HG02610 (cell line): Measurements from ENCODE around the gene SRRM3.
"Not testable (repeated sequence)": the region's sequence is repeated elsewhere in the genome, so short reads cannot be mapped to it uniquely, and the experiment has no call there.

Source experiments
- ATAC-seq: cut with Tn5 transposase; IDR thresholded peaks from one replicate; pipeline ENCODE4 v1.9.1; 2021; ENCODE audit warnings: mild to moderate bottlenecking, moderate library complexity; ENCODE audit not compliant: unreplicated experiment

Gene SRRM3

DNA sequence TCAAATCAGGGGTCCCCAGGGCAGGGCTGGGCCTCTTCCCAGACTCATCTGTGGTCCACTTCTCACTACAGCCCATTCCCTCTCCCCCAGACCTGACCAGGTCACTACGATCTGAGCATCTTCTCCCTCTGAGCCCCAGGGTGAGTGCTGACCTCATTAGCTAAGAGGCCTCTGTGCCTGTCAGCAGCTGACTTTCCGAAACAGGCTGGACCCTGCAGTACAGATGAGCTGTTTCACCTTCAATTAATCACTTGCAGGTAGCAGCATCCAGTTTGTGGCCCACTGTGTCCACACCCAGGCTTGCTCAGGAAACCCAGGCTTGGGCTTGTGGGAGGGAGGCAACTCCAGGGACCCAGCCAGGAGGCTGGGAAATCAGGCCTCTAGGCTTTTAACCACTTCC lies 24.3 kb downstream of the SRRM3 start:
- no peak for ATAC-seq

DNA sequence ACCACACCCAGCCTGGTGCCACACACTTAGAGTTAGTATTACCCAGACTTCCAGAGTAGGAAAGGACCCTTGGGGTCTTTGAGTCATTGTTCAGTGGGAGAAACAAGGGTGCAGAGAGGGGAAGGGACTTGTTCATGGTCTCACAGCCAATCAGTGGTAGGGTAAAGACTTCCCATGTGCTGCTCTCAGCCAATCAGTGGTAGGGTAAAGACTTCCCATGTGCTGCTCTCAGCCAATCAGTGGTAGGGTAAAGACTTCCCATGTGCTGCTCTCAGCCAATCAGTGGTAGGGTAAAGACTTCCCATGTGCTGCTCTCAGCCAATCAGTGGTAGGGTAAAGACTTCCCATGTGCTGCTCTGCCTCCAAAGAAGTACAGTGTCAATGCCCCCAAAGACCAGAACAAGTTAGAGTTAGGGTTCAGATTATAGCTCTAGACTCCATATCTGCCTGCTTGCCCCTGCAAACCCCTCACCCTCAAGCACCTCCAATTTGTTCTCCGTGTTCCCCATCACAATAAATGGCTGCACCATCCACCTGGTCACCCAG lies 25.3 kb downstream of the SRRM3 start:
- ATAC-seq = not testable (repeated sequence)

- no peak for ATAC-seq
These were observed 28.5 kb downstream of the SRRM3 start for GRCh38 chr7:76230214-76230613.

DNA sequence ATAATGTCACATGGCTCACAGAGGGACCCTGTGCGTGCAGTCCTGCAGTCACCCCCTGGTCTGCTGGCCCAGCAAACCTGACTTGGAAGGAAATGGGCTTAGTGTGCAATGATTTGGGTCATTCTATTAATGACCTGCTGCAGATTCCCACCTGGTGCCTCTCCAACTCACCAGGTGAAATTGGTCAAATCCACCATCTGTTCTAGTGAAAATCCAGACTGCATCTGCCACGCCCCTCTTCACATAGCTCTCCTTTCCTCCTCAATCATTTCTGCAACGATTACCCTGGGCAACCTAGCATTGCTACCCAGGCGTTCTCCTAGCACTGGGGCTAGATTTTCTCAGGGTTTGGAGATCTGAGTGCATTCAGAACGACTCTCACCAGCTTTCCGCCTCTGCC lies 29.4 kb downstream of the SRRM3 start:
- no peak for ATAC-seq

- ATAC-seq = no peak
These were observed 29.9 kb downstream of the SRRM3 start for GRCh38 chr7:76231583-76231982.

GRCh38 chr7:76232698-76233097 lies 31.0 kb downstream of the SRRM3 start:
- no peak for ATAC-seq

DNA sequence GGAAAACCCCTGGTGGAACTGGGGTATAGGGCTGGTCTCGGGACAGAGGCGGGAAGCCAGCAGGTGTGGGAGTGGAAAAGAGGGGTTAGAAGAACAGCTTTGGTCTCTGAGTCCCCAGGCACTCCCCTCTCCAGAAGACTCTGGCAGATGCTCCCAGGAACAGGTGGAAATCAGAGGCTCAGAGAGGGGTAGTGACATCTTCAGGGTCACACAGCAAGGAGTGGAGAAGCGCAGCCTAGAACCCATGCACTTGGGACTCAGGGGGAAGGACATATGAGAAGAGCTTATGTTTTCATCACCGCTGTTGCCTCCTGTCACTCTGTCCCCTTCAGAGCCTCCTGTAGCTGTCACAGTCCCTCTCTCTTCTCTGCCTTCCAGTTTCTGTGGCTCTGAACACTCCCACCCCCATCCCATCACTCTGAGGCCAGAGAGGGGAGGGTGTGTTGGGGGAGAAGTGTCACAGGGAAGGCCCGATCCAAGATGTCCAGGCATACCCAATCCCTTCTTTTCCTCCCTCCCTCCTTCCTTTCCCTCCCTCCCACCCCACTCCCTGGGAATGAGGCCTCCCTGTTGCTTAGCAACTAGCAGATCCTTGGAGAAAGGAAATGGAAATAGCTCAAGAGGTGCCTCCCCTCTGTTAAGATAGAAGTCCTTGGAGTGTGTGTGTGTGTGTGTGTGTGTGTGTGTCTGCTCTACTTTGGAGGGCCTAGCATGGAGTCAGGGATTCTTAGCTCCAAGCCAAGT lies 32.0 kb downstream of the SRRM3 start:
- ATAC-seq = no peak

GRCh38 chr7:76234282-76234584 lies 32.5 kb downstream of the SRRM3 start:
- ATAC-seq = no peak

DNA sequence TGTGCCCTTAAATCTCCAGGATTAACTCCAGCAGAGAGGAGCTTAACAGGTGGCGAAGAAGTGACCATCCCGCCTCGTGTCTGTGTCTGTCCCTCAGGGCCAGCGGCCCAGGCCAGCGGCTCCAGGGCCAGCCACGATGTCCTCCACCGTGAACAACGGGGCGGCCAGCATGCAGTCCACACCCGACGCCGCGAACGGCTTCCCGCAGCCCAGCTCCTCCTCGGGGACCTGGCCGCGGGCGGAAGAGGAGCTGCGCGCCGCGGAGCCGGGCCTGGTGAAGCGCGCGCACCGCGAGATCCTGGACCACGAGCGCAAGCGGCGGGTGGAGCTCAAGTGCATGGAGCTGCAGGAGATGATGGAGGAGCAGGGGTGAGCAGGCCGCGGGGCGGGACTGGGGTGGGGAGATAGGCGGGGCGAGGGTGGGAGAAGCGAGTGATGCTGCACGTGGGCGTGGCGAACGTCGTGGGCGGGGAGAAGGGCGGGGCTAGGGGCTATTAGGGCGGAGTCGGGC lies 33.3 kb downstream of the SRRM3 start:
- no peak for ATAC-seq

DNA sequence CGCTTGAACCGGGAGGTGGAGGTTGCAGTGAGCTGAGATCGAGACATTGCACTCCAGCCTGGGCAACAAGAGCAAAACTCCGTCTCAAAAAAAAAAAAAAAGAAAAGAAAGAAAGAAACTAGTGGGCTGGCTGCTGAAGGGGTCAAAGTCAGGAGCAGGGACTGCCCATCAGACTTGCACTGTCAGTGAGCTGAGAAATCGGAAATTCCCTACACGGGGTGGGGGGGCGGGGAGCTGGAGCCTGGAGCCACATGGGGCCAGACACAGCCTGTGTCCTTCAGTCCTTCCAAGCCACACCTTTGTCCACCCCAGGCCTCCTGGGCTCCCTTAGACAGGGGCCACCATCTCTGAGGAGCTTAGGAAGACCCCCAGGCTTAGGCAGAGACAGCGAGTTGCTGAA lies 34.5 kb downstream of the SRRM3 start:
- no peak for ATAC-seq

DNA sequence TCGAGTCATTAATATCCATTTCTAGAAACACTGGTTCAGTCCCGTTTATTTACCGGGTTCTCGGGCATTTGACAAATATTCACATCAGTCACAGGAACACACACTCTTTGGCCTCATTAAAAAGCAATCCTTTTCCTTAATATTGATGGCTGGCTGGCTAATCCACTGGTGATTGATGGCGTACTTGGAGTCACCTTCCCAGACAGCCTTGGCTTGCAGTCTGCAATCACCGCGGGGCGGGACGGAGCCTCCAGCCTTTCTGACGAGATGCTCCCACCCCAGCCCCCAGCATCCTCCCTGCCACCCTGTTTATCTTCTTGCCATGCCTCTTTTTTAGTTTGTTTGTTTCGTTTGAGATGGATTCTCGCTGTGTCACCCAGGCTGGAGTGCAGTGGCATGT lies 36.6 kb downstream of the SRRM3 start:
- no peak for ATAC-seq

DNA sequence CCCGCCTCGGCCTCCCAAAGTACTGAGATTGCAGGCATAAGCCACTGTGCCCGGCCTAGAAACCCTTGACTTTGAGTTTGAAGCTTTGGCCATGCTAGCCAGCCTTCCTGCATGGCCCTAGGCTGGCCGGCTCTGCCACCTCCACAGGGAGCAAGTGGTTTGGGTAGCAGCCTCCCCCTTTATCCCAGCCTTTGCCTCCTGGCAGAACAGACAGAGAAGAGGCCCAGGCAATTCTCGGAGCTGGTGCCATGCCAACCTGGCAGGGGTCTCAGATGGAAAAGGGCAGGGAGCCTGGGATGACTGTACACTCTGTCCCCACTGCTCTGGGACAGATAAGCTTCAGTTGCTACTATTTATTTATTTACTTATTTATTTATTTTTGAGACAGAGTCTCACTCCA lies 39.4 kb downstream of the SRRM3 start:
- ATAC-seq = no peak

- not testable (repeated sequence) for ATAC-seq
These were observed 40.9 kb downstream of the SRRM3 start for GRCh38 chr7:76242517-76243063.

- ATAC-seq = no peak
These were observed 43.2 kb downstream of the SRRM3 start for GRCh38 chr7:76244781-76245391.

DNA sequence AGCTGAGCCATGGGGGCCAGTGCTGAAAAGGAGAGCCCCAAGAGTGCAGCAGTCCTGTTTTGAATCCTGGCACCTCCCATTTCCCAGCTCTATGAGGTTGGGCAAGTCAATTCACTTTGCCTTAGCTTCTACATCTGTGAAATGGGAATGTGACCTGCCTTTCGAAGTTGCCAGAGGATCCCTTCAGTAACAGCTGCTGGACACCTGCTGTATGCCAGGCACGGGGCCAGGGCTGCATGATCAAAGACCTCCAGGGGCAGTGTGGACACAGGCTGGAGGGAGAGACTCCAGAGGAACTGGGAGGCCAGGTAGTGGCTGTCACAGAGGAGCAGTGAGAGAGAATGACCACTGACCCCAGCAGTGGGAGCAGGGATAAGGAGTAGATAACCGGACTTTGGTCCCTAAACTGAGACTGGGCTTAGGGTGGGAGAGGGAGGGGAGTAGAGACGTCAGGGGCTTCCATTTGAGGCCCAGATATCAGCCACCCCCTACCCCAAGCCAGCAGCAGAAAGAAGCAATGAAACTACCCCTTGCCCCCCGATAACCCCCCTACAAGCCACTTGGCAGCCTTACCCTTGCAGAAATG lies 45.2 kb downstream of the SRRM3 start:
- ATAC-seq = no peak

- no peak for ATAC-seq
These were observed 46.2 kb downstream of the SRRM3 start for GRCh38 chr7:76247938-76248337.

GRCh38 chr7:76252021-76252420 lies 50.3 kb downstream of the SRRM3 start:
- ATAC-seq = no peak

DNA sequence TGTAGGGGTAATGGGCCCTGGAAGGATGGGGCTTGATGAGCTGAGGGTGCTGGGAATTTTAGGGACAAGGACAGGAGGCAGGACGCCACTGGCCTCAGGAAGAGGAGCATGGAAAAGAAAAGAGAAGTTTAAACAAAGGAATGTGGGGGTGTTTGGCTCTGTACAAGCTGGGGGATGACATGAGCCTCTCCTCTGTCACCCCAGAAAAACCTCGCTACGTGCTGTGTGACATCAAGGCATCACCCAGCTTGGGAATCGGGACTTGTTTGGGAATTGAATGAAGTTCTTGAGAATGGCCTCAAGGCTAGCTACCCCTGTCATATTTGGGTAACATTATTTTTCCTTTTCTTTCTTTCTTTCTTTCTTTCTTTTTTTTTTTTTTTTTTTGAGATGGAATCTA lies 53.1 kb downstream of the SRRM3 start:
- no peak for ATAC-seq

- no peak for ATAC-seq
These were observed 56.3 kb downstream of the SRRM3 start for GRCh38 chr7:76257973-76258372.

- ATAC-seq = no peak
These were observed 57.7 kb downstream of the SRRM3 start for GRCh38 chr7:76259124-76260093.
